ENCODE results near the gene FPR2.
"Not testable (repeated sequence)": the region's sequence is repeated elsewhere in the genome, so short reads cannot be mapped to it uniquely, and the experiment has no call there.

The FPR2 gene

GRCh38 chr19:51772977-51773376 lies 12.0 kb downstream of the FPR2 start:
- no peak overlapping the region for H3K4me2 ChIP-seq (ENCODE audit: low read length)

GRCh38 chr19:51776561-51776960 lies 15.6 kb downstream of the FPR2 start:
- not testable (repeated sequence) for H3K36me3 ChIP-seq (ENCODE audit: insufficient read depth, low read length); H3K4me3 ChIP-seq (ENCODE audit: low read length); H3K4me2 ChIP-seq (ENCODE audit: low read length); H3K9me3 ChIP-seq (replicated peaks; ENCODE audit: low read length); H3K27me3 ChIP-seq (ENCODE audit: control insufficient read depth, insufficient read depth, low read length); H3K4me1 ChIP-seq (ENCODE audit: control insufficient read depth, insufficient read depth, low read length); H3K9ac ChIP-seq (ENCODE audit: low read depth, low read length)

More at GRCh38 chr19:51772977-51773376, 12.0 kb downstream of the FPR2 start:
- Histone ChIP-seq H3K36me3 (ENCODE audit: insufficient read depth, low read length) (no peaks in the 10 kb centered on the region), H3K4me3 (ENCODE audit: low read length) (no peak overlapping the region), H3K4me1 (ENCODE audit: control insufficient read depth, insufficient read depth, low read length) (no peaks in the 10 kb centered on the region), H3K9ac (ENCODE audit: low read depth, low read length) (no peak overlapping the region), H3K27me3 (ENCODE audit: control insufficient read depth, insufficient read depth, low read length) (no peaks in the 10 kb centered on the region), H3K9me3 (replicated peaks; ENCODE audit: low read length) (no peaks in the 10 kb centered on the region)

- peak overlapping the region; percentile 61 for H3K4me2 ChIP-seq (ENCODE audit: low read length)
- H3K4me3 ChIP-seq (ENCODE audit: low read length) = no peak overlapping the region
- peaks cover 6% of the 10 kb centered on the region for H3K27me3 ChIP-seq (ENCODE audit: control insufficient read depth, insufficient read depth, low read length)
- no peak overlapping the region for H3K9ac ChIP-seq (ENCODE audit: low read depth, low read length)
- no peaks in the 10 kb centered on the region for H3K9me3 ChIP-seq (replicated peaks; ENCODE audit: low read length)
- no peaks in the 10 kb centered on the region for H3K36me3 ChIP-seq (ENCODE audit: insufficient read depth, low read length)
- H3K4me1 ChIP-seq (ENCODE audit: control insufficient read depth, insufficient read depth, low read length) = no peaks in the 10 kb centered on the region
Measured at GRCh38 chr19:51777570-51778462, 16.8 kb downstream of the FPR2 start.

DNA sequence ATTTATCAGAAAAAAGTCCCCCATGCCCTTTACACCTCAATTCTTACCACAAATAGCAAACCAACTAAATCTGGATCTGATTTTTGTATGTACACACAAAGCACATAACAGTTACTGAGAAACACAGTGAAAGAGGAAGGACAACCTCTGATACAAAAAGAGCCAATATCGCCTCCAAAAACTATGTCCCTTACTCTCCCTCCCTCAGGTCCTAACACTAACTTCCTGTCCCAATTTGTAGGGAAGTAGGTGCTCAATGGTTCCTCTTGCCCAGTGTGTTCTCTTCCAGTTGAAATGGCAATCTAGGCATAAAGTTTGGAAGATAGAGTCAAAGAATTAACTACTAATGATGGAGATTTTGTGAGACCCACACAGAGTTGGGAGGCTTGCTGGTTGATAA lies 18.2 kb downstream of the FPR2 start:
- Histone ChIP-seq H3K4me2 (ENCODE audit: low read length) (no peak overlapping the region), H3K27me3 (ENCODE audit: control insufficient read depth, insufficient read depth, low read length) (peaks cover 6% of the 10 kb centered on the region), H3K9me3 (replicated peaks; ENCODE audit: low read length) (no peaks in the 10 kb centered on the region), H3K4me3 (ENCODE audit: low read length) (no peak overlapping the region), H3K4me1 (ENCODE audit: control insufficient read depth, insufficient read depth, low read length) (no peaks in the 10 kb centered on the region), H3K36me3 (ENCODE audit: insufficient read depth, low read length) (no peaks in the 10 kb centered on the region), H3K9ac (ENCODE audit: low read depth, low read length) (no peak overlapping the region)

GRCh38 chr19:51779703-51780102 lies 18.7 kb downstream of the FPR2 start:
- no peaks in the 10 kb centered on the region for H3K36me3 ChIP-seq (ENCODE audit: insufficient read depth, low read length)
- no peak overlapping the region for H3K9ac ChIP-seq (ENCODE audit: low read depth, low read length)
- H3K4me1 ChIP-seq (ENCODE audit: control insufficient read depth, insufficient read depth, low read length) = no peaks in the 10 kb centered on the region
- H3K27me3 ChIP-seq (ENCODE audit: control insufficient read depth, insufficient read depth, low read length) = peaks cover 6% of the 10 kb centered on the region
- H3K4me2 ChIP-seq (ENCODE audit: low read length) = no peak overlapping the region
- H3K9me3 ChIP-seq (replicated peaks; ENCODE audit: low read length) = no peaks in the 10 kb centered on the region
- H3K4me3 ChIP-seq (ENCODE audit: low read length) = no peak overlapping the region

DNA sequence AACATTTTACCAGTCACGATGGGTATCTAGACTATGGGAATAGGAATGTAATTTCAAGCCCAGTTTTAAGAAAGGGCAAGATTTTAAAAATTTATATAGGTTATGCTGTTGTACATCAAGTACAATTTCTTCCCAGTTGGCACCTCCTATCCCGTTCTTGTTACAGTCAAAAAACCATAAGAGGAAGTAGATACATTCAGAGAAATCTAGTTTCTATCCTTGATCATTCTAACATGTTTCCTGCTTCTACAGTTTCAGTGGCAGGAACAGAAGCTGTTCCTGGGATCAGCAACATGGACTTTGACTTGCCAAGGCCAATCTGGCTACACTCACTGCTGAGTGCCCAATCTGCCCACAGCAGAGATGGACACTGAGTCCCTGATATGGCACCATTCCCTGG lies 19.3 kb downstream of the FPR2 start:
- Histone ChIP-seq H3K9me3 (replicated peaks; ENCODE audit: low read length) (no peaks in the 10 kb centered on the region), H3K27me3 (ENCODE audit: control insufficient read depth, insufficient read depth, low read length) (peaks cover 6% of the 10 kb centered on the region), H3K4me2 (ENCODE audit: low read length) (no peak overlapping the region), H3K4me1 (ENCODE audit: control insufficient read depth, insufficient read depth, low read length) (no peaks in the 10 kb centered on the region), H3K4me3 (ENCODE audit: low read length) (no peak overlapping the region), H3K9ac (ENCODE audit: low read depth, low read length) (no peak overlapping the region), H3K36me3 (ENCODE audit: insufficient read depth, low read length) (no peaks in the 10 kb centered on the region)

- Histone ChIP-seq H3K4me2 (ENCODE audit: low read length) (no peak overlapping the region), H3K9me3 (replicated peaks; ENCODE audit: low read length) (no peaks in the 10 kb centered on the region), H3K27me3 (ENCODE audit: control insufficient read depth, insufficient read depth, low read length) (peaks cover 6% of the 10 kb centered on the region), H3K9ac (ENCODE audit: low read depth, low read length) (no peak overlapping the region), H3K4me1 (ENCODE audit: control insufficient read depth, insufficient read depth, low read length) (no peaks in the 10 kb centered on the region), H3K36me3 (ENCODE audit: insufficient read depth, low read length) (no peaks in the 10 kb centered on the region), H3K4me3 (ENCODE audit: low read length) (no peak overlapping the region)
Measured at GRCh38 chr19:51781999-51782398, 21.0 kb downstream of the FPR2 start.

DNA sequence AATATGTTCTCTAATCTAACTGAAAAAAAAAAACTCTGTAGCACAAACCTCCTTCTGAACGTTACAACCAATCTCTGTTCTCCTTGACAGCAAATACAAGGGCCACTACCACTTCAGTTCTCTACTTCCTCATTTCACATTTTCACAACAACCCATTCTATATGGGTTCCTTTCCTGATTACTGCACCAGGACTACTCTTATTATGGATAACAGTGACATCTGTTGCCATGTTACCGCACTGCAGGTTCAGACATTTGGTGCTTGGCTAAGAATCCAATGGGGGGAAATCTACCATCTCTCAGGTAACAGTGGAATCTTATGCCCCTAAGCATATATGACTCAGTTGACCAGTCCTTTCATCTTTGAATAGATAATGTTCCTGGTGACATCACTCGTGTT lies 22.4 kb downstream of the FPR2 start:
- H3K4me2 ChIP-seq (ENCODE audit: low read length) = no peak overlapping the region
- H3K4me3 ChIP-seq (ENCODE audit: low read length) = no peak overlapping the region
- no peaks in the 10 kb centered on the region for H3K36me3 ChIP-seq (ENCODE audit: insufficient read depth, low read length)
- H3K9me3 ChIP-seq (replicated peaks; ENCODE audit: low read length) = no peaks in the 10 kb centered on the region
- H3K4me1 ChIP-seq (ENCODE audit: control insufficient read depth, insufficient read depth, low read length) = no peaks in the 10 kb centered on the region
- no peak overlapping the region for H3K9ac ChIP-seq (ENCODE audit: low read depth, low read length)
- peaks cover 6% of the 10 kb centered on the region for H3K27me3 ChIP-seq (ENCODE audit: control insufficient read depth, insufficient read depth, low read length)

GRCh38 chr19:51784109-51784785 lies 23.3 kb downstream of the FPR2 start:
- no peak overlapping the region for H3K4me3 ChIP-seq (ENCODE audit: low read length)
- H3K27me3 ChIP-seq (ENCODE audit: control insufficient read depth, insufficient read depth, low read length) = peaks cover 6% of the 10 kb centered on the region
- no peaks in the 10 kb centered on the region for H3K4me1 ChIP-seq (ENCODE audit: control insufficient read depth, insufficient read depth, low read length)
- no peak overlapping the region for H3K9ac ChIP-seq (ENCODE audit: low read depth, low read length)
- no peaks in the 10 kb centered on the region for H3K9me3 ChIP-seq (replicated peaks; ENCODE audit: low read length)
- H3K36me3 ChIP-seq (ENCODE audit: insufficient read depth, low read length) = no peaks in the 10 kb centered on the region
- H3K4me2 ChIP-seq (ENCODE audit: low read length) = no peak overlapping the region

GRCh38 chr19:51784922-51785690 lies 24.1 kb downstream of the FPR2 start:
- no peak overlapping the region for H3K9ac ChIP-seq (ENCODE audit: low read depth, low read length)
- H3K4me2 ChIP-seq (ENCODE audit: low read length) = peak overlapping the region; percentile 34
- H3K4me1 ChIP-seq (ENCODE audit: control insufficient read depth, insufficient read depth, low read length) = no peaks in the 10 kb centered on the region
- no peaks in the 10 kb centered on the region for H3K9me3 ChIP-seq (replicated peaks; ENCODE audit: low read length)
- H3K27me3 ChIP-seq (ENCODE audit: control insufficient read depth, insufficient read depth, low read length) = peaks cover 6% of the 10 kb centered on the region
- H3K36me3 ChIP-seq (ENCODE audit: insufficient read depth, low read length) = no peaks in the 10 kb centered on the region
- H3K4me3 ChIP-seq (ENCODE audit: low read length) = no peak overlapping the region

DNA sequence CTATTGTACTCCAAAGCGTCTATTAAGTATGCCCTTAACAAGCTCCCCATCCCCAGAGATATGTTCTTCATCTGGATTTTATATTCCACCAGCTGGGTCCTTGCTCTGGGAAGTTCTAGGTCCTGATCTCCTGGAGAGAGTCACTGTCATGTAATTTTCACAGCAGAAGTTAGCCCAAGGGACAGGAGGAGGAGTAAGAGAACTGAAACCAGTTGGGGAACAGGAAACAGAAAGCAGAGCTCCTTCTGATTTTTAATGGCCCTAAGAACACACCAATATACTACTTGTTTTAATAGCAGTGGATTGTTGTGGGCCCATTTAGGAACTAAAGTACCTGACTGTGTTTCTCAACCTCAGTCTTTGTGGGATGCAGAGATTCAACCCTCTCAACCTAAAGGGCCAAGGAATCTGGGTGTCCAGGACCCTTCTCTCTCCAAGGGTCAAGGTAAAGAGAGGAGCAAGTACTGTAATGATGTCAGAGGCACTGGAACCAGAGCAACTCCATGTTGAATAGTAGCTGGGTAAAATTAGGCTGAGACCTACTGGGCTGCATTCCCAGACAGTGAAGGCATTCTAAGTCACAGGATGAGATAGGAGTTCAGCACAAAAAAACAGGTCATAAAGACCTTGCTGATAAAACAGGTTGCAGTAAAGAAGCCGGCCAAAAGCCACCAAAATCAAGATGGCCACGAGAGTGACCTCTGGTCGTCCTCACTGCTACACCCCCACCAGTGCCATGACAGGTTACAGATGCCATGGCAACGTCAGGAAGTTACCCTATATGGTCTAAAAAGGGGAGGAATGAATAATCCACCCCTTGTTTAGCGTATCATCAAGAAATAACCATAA lies 25.9 kb downstream of the FPR2 start:
- no peak overlapping the region for H3K4me2 ChIP-seq (ENCODE audit: low read length)
- no peaks in the 10 kb centered on the region for H3K36me3 ChIP-seq (ENCODE audit: insufficient read depth, low read length)
- H3K9me3 ChIP-seq (replicated peaks; ENCODE audit: low read length) = no peaks in the 10 kb centered on the region
- H3K4me1 ChIP-seq (ENCODE audit: control insufficient read depth, insufficient read depth, low read length) = no peaks in the 10 kb centered on the region
- H3K9ac ChIP-seq (ENCODE audit: low read depth, low read length) = no peak overlapping the region
- H3K27me3 ChIP-seq (ENCODE audit: control insufficient read depth, insufficient read depth, low read length) = no peaks in the 10 kb centered on the region
- no peak overlapping the region for H3K4me3 ChIP-seq (ENCODE audit: low read length)

Data from skeletal muscle satellite cell (primary cell).